ENCODE data around the gene KCNK18. TPM values are rescaled to one million over a fixed set of nuclear protein-coding genes. Genes with fewer than 3 reads are reported as not detected.
A peak's percentile ranks its signal among the peaks of the same experiment; 100 is the strongest.

The KCNK18 gene
- not detected in 2 replicates for total RNA-seq

DNA sequence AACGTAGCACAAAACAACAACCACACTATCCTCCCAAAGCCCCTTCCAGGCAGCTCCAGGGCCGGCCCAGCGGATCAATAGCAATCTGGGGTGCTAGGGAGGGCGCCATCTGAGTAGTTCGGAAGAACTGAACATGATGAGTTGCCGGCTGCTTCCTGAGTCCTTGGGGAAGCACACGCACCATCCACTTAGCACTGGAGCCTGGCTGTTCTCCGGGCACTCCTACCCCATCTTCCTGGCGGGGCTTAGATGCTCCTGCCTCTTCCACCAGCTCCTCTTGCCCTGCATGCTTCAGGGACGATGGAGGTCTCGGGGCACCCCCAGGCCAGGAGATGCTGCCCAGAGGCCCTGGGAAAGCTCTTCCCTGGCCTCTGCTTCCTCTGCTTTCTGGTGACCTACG, at the start of gene KCNK18:
TSS of gene KCNK18 (plus strand) at position 301 of the 400 bp plus-strand sequence. CDS start at position 301, 0 bp downstream.
- DNase-seq (ENCODE audit: low spot score) = no peak
- no peak within 1 kb of the TSS for H3K4me3 Mint-ChIP-seq
- H3K27me3 Mint-ChIP-seq (ENCODE audit: insufficient read depth) = no peaks in the 10 kb centered on the region
- H3K4me1 Mint-ChIP-seq (ENCODE audit: low read depth) = no peaks in the 10 kb centered on the region
- no peaks in the 10 kb centered on the region for H3K9me3 Mint-ChIP-seq
- no peaks in the 10 kb centered on the region for H3K36me3 Mint-ChIP-seq (ENCODE audit: low read depth)
- no peak within 1 kb of the TSS for H3K27ac Mint-ChIP-seq
- intact Hi-C loops (cut with micrococcal nuclease) = no loop called here

DNA sequence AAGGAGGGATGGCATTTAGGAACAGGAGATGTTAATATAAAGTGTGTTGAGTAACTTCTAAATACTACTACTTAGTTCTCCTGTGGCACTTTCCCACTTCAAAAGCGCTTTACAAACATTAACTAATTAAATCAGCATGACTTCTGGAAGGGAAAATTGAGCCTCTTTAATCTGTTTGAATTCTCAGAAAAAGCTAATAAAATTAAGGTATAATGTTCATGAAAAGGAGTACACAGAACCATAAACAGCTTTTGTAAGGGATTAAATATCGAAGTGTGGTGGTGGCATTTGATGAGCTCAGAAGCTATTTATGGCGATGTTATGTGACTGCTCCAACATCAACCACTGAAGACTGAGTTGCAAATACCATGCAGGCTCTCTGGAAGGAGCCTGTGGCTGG, 49.0 kb upstream of the KCNK18 start:
- intact Hi-C loops (cut with micrococcal nuclease) = no loop called here
- no peaks in the 10 kb centered on the region for H3K4me1 Mint-ChIP-seq (ENCODE audit: low read depth)
- no peak for DNase-seq (ENCODE audit: low spot score)
- no peak overlapping the region for H3K27ac Mint-ChIP-seq
- no peak overlapping the region for H3K4me3 Mint-ChIP-seq
- no peaks in the 10 kb centered on the region for H3K9me3 Mint-ChIP-seq
- H3K36me3 Mint-ChIP-seq (ENCODE audit: low read depth) = no peaks in the 10 kb centered on the region
- H3K27me3 Mint-ChIP-seq (ENCODE audit: insufficient read depth) = peaks cover 16% of the 10 kb centered on the region

DNA sequence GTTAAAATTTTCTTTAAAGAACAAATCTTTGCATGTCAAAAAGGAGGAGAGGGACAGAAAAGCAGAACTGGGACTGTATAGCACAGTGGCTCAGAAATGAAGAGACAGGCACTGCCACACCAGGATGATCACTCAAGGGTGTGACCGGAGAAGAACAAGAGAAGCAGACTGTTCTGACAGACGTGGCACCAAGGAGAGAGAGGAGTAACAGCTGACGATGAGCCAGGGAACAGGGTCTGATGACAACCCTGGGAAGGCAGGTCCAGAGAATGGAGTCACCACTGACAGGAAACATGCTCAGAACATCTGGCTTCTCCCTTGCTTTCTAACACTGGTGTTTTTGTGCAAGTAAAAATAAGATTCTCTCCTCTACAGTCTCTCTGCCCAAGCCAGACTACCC, 44.6 kb upstream of the KCNK18 start:
- no peak overlapping the region for H3K4me3 Mint-ChIP-seq
- no peak overlapping the region for H3K27ac Mint-ChIP-seq
- no peaks in the 10 kb centered on the region for H3K36me3 Mint-ChIP-seq (ENCODE audit: low read depth)
- DNase-seq (ENCODE audit: low spot score) = no peak
- peaks cover 14% of the 10 kb centered on the region for H3K27me3 Mint-ChIP-seq (ENCODE audit: insufficient read depth)
- H3K9me3 Mint-ChIP-seq = no peaks in the 10 kb centered on the region
- intact Hi-C loops (cut with micrococcal nuclease) = no loop called here
- no peaks in the 10 kb centered on the region for H3K4me1 Mint-ChIP-seq (ENCODE audit: low read depth)

DNA sequence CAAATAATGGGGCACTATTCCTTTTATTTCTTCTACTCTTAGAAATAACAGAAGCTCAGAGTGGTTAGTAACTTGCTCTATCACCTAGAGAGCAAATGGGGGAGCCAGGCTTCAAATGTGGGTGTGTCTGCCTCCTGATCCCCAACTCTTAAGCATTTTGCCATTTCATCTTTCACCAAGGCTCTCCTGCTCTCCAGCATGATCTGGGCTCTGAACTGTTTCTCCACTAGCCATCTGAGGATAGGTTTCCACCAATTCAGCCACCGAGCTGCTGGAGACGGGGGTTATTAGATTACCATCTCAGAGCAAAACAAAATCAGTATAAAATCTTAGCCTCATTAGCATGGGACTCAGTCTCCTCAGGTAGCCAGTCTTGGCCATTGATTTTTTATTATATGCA, 39.0 kb upstream of the KCNK18 start:
- Mint-ChIP-seq H3K9me3 (no peaks in the 10 kb centered on the region), H3K4me3 (no peak overlapping the region), H3K36me3 (ENCODE audit: low read depth) (peaks cover 1% of the 10 kb centered on the region), H3K4me1 (ENCODE audit: low read depth) (peaks cover 8% of the 10 kb centered on the region), H3K27me3 (ENCODE audit: insufficient read depth) (peaks cover 49% of the 10 kb centered on the region), H3K27ac (no peak overlapping the region)
- DNase-seq (ENCODE audit: low spot score) = no peak
- intact Hi-C loops (cut with micrococcal nuclease) = loop anchor here (2.0 kb wide), 1 partner anchor 15 kb away; no protein-coding TSS in a partner anchor

DNA sequence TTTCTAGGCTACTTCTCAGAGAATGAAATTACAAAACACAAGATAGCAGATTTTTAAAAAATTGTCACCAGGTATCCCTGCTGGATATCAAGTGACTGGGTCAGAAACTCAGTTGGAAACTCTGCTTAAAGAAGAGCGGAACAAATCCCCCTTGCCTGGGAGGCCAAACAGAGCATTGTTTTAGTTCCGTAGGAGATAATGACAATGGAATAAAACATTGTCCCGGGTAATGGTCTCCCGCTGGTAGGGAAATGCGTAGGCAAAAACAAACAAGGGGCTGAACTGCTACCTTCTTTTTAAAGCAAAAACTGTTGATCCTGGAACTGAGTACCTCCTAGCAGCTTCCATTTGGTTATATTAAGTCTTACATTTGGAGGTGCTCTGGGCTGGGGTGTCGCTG, 37.9 kb upstream of the KCNK18 start:
- peaks cover 8% of the 10 kb centered on the region for H3K4me1 Mint-ChIP-seq (ENCODE audit: low read depth)
- intact Hi-C loops (cut with micrococcal nuclease) = loop anchor here (2.0 kb wide), 1 partner anchor 17 kb away; no protein-coding TSS in a partner anchor
- no peak for DNase-seq (ENCODE audit: low spot score)
- H3K36me3 Mint-ChIP-seq (ENCODE audit: low read depth) = peaks cover 1% of the 10 kb centered on the region
- H3K27me3 Mint-ChIP-seq (ENCODE audit: insufficient read depth) = peaks cover 54% of the 10 kb centered on the region
- H3K4me3 Mint-ChIP-seq = no peak overlapping the region
- no peak overlapping the region for H3K27ac Mint-ChIP-seq
- H3K9me3 Mint-ChIP-seq = no peaks in the 10 kb centered on the region

DNA sequence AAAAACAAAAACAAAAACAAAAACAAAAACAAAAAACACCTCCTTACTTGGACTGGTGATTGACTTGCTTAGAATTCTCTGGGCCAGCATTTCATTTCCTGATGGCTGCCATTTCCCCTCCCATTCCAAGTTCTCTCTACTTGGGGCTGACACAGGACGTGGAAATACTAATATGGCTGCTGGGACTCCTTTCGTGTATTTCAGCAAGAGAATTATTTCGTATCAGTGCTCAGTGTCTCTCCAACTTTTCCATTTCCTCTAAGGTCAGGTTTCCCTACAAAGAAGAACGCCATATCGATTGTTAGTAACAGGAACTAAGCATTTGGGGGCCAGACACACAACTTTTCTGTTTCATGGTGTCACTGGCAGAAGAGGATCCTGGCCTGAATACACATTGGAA, 36.7 kb upstream of the KCNK18 start:
- Mint-ChIP-seq H3K4me3 (no peak overlapping the region), H3K27me3 (ENCODE audit: insufficient read depth) (peaks cover 62% of the 10 kb centered on the region), H3K4me1 (ENCODE audit: low read depth) (peaks cover 8% of the 10 kb centered on the region), H3K9me3 (no peaks in the 10 kb centered on the region), H3K27ac (no peak overlapping the region), H3K36me3 (ENCODE audit: low read depth) (peaks cover 3% of the 10 kb centered on the region)
- intact Hi-C loops (cut with micrococcal nuclease) = loop anchor here (10.0 kb wide), 1 partner anchor 1084 kb away; no protein-coding TSS in a partner anchor
- no peak for DNase-seq (ENCODE audit: low spot score)

DNA sequence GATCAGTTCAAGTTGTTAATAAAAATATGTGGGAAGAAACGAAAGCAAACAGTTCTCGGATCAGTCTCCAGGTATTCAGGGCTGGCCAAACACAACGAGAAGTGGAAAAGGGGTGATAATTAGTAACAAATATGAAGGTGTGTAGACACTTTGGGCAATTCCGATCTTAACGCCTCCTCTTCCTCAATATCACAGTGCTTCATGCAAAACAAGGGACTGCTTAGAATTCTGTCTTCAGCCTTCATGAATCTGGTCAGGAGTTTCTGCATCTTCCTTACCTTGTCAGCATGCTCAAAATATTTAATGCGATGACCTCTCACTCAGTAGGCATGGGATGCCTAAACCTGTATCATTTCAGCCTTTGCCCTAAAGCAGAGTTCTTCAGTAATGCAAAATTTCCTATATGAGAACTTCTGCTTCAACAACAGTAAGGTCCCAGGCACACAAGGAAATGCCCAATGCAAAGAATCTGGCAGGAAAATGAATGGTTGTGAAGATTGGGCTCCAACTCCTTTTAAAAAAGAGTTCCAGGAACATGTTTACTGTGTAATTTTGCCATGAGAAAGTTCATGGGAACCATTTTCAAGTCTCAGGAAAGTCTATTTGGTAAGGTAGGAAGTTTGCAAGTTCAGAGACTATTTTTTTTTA, 35.8 kb upstream of the KCNK18 start:
- H3K36me3 Mint-ChIP-seq (ENCODE audit: low read depth) = peaks cover 3% of the 10 kb centered on the region
- H3K27ac Mint-ChIP-seq = no peak overlapping the region
- no peaks in the 10 kb centered on the region for H3K9me3 Mint-ChIP-seq
- H3K4me3 Mint-ChIP-seq = no peak overlapping the region
- H3K27me3 Mint-ChIP-seq (ENCODE audit: insufficient read depth) = peaks cover 69% of the 10 kb centered on the region
- H3K4me1 Mint-ChIP-seq (ENCODE audit: low read depth) = peaks cover 8% of the 10 kb centered on the region
- no peak for DNase-seq (ENCODE audit: low spot score)
- intact Hi-C loops (cut with micrococcal nuclease) = loop anchor here (1.0 to 10.0 kb wide), 2 partner anchors 20 to 1083 kb away; no protein-coding TSS in a partner anchor

DNA sequence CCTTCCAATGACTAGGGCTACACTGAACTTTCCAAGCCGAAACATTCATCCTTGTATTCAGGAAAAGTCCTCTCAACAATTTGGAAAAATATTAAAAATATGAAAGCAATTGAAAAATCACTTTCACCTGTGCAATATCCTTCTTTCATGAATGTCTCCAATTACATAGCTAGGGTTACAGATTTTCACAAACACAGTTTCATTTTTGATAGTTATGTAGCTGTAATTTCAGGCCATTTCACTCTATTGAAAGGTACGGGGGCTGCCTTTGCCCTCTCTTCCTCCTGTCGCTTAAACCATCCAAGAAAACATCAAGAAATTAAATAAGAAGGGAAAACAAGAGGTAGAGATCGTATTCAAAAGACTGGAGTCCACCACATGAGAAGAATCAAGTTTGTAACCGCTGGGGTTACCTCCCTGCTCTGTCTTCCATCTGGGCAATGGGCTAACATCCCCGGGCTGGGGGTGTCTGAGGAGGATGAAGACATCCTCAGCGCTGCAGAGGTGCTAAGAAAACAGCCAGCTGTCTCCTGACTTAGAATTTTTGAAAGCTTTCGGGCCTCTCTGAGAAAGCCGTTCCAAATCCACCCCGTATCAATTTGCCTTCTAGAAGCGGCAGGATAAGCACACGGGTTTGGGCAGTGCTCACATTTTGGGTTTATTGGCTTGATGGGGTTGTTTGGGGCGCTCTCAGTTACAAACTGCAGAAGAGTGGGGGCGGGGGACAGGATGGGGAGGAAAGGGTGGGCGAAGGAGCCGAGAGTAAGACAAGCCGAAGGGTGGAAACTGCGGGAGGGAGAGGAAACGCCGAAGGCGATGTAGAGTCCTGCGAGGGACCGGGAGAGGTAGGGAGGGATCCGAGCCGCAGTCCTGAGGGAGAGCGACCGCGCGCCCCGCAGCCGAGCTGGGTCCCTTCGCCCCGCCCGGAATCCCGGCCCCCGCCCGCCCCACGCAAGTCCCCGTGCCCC, 34.9 kb upstream of the KCNK18 start:
- Mint-ChIP-seq H3K4me3 (no peak overlapping the region), H3K27ac (peak overlapping the region; percentile 79), H3K27me3 (ENCODE audit: insufficient read depth) (peaks cover 74% of the 10 kb centered on the region), H3K36me3 (ENCODE audit: low read depth) (peaks cover 3% of the 10 kb centered on the region), H3K4me1 (ENCODE audit: low read depth) (peaks cover 8% of the 10 kb centered on the region), H3K9me3 (no peaks in the 10 kb centered on the region)
- intact Hi-C loops (cut with micrococcal nuclease) = loop anchor here (1.0 to 10.0 kb wide), 2 partner anchors 21 to 1082 kb away; no protein-coding TSS in a partner anchor
- DNase-seq (ENCODE audit: low spot score) = no peak

DNA sequence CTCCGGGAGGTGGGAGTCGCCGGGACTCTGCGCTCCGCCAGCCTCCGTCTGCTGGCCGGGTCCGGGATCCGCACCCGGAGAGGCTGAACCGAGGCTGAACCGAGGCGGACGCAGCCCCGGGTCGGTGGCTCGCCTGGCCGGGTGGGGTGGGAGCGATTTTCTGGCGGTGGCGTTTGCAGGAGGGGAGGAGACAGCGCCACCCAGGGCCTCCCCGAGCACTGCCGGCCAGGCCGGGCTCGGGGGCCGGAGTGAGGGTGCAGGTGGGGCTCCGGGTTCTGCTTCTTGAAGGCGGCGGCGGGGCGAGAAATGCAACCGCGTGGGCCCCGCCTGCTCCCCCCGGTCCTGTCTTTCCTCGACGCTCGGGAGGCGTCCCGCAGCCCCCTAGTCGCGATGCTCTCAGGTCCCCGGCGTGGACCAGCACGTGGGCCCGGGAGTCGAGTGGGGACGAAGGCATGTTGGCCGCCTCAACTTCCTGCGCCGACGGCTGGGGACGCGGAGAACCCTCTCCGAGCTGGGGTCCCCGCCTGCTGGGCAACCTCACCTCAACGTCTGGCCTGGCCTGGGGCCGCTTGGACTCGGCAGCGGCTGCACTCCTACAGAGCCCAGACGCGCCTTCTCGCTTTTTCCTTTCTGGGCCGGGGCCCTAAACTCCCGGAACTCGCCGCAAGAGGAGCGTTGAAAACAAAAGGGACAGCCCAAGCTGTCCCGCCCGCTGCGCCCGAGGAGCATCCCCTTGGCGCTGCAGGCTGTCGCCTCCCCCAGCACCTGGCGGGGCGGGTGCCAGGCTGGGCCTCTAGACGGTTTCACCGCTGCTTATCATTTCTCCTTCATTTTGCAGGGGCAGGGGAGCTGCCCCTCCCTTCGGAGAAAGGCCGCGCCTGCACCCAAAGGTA, 34.0 kb upstream of the KCNK18 start:
- Mint-ChIP-seq H3K4me1 (ENCODE audit: low read depth) (peaks cover 8% of the 10 kb centered on the region), H3K9me3 (no peaks in the 10 kb centered on the region), H3K27ac (no peak overlapping the region), H3K4me3 (no peak overlapping the region), H3K36me3 (ENCODE audit: low read depth) (peaks cover 3% of the 10 kb centered on the region), H3K27me3 (ENCODE audit: insufficient read depth) (peaks cover 74% of the 10 kb centered on the region)
- intact Hi-C loops (cut with micrococcal nuclease) = loop anchor here (10.0 kb wide), 1 partner anchor 1081 kb away; no protein-coding TSS in a partner anchor
- no peak for DNase-seq (ENCODE audit: low spot score)

DNA sequence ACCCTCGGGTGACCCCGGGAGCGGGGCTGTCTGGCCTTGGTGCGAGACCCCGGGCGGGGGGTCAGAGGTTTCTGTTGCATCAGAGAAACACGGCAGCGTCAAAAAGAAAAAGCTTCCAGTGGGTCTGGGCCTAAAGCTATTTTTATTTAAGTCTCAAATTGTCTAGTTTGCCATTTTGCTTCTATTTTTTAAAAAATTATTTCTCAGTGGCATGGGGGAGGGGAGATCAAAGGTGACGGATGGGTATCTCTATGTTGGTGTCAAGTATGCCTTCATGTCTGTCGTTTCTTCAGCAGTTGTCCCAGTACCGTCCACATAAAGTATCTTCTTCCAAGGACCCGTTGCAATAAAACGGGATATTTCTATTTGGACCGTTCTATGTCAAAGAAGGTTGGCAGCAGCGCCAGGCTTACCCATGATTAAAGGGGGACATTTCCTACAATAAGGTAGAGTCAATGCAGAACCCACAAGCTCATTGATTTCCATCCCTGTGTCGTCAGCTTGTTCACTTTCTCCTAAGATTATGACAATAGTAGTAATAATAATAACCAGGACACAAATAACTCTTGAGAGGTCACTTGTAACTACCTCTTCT, 33.2 kb upstream of the KCNK18 start:
- H3K9me3 Mint-ChIP-seq = no peaks in the 10 kb centered on the region
- no peak for DNase-seq (ENCODE audit: low spot score)
- H3K27me3 Mint-ChIP-seq (ENCODE audit: insufficient read depth) = peaks cover 80% of the 10 kb centered on the region
- intact Hi-C loops (cut with micrococcal nuclease) = loop anchor here (2.0 to 10.0 kb wide), 2 partner anchors 377 to 1081 kb away; no protein-coding TSS in a partner anchor
- no peak overlapping the region for H3K27ac Mint-ChIP-seq
- peaks cover 8% of the 10 kb centered on the region for H3K4me1 Mint-ChIP-seq (ENCODE audit: low read depth)
- H3K4me3 Mint-ChIP-seq = no peak overlapping the region
- H3K36me3 Mint-ChIP-seq (ENCODE audit: low read depth) = peaks cover 3% of the 10 kb centered on the region

DNA sequence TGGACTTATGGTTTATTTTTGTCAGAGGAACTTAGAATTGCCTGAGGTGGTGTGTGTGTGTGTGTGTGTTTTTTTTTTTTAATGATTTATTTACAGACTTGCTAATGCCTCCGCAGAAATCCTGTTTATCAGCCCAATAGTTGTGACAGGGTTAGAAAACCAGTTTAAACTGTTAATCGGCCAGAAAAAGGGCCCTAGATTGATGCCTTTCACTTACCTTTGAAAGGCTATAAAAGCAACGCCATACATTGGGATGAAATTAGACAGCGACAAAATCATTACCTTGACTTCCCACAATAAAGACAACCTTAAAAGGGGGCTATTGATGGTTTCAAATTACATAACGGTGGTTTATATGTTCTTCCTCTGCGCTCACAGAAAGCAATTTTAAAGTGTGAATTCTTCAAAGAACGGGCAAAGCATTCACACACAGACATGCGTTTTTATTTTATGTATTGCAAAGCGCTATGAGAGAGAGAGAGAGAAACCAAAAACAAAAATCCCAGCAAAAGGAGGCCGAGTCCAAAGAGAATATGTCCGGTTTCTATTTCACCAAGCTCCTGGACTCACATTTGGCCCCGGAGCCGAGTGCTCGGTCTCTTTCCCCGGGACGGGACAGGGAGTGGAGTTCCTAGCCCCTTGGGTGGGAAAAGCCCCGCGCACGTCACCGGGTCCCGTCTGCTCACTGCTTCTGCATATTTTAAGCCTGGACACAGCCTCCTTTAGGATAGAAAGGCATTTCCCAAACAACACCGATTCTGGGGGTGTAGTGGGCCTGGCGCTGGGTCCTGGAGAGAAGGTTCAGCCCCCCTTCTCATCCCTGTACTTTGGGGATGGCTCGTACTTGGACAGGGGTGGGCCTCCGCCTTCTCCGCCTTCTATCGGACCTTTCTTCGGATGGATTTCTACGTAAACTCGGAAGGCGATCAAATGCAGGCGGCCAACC, 32.4 kb upstream of the KCNK18 start:
- DNase-seq (ENCODE audit: low spot score) = no peak
- Mint-ChIP-seq H3K27ac (peak overlapping the region; percentile 31), H3K4me3 (no peak overlapping the region), H3K9me3 (no peaks in the 10 kb centered on the region), H3K4me1 (ENCODE audit: low read depth) (peaks cover 14% of the 10 kb centered on the region), H3K36me3 (ENCODE audit: low read depth) (peaks cover 5% of the 10 kb centered on the region), H3K27me3 (ENCODE audit: insufficient read depth) (peaks cover 80% of the 10 kb centered on the region)
- intact Hi-C loops (cut with micrococcal nuclease) = loop anchor here (1.0 to 10.0 kb wide), 3 partner anchors 32 to 1080 kb away; no protein-coding TSS in a partner anchor

Data from activated T-helper 1 cell treated with anti-CD3 and anti-CD28 coated beads, Interleukin-12 subunit alpha, Interleukin-12 subunit beta, Interleukin-2, Interleukin-4 antibody, amounts not matched to agents 30 ng/mL and 10 ng/mL and 1 ng/mL, durations not matched to agents 14 hours and 24 hours and 36 hours (primary cell).